ENCODE results near the gene AP2A2. TPM values are rescaled to one million over a fixed set of nuclear protein-coding genes. Genes with fewer than 3 reads are reported as not detected.

AP2A2 gene
- total RNA-seq, 2 experiments from 2014 or later: 45.9 to 46.6 TPM

DNA sequence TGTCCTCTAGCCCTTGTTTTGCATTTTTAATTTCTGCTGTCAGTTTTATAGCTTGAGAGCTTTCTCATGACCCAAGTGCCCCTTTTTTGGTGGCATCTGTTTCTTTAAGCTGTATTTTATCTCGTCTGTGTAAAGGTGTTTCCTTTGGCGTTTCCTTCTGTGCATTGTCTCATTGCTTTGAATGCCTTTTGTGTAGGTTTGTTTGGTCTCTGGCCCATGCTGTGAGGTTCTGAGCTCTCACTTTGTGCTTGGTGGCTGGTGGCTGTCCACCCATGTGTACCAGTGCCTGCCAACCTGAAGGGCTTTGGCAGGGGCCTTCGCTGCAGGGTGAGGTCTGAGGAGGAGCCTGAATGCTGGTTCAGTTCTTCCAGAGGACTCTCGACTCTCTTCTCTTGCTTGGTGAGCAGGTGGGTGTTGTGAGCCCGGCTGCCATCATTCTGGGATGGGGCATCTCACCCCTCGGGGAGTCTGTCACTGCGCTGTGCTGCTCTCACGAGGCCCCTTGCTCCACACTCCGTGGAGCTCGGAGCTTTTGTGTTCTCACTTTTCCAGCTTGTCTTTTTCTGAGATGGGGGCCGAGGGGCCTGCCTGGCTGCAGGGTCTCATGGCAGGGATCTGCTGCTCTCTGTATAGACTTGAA, 14.9 kb downstream of the AP2A2 start:
- Mint-ChIP-seq H3K4me3 (peak overlapping the region; percentile 77), H3K9me3 (no peaks in the 10 kb centered on the region), H3K27ac (peak overlapping the region; percentile 19), H3K4me1 (ENCODE audit: low read depth) (peaks cover 78% of the 10 kb centered on the region), H3K36me3 (ENCODE audit: low read depth) (peaks cover 49% of the 10 kb centered on the region), H3K27me3 (no peaks in the 10 kb centered on the region)
- intact Hi-C loops (cut with DNase I, micrococcal nuclease): no loop called here
- ChIA-PET POLR2A (interaction anchor here (1.2 kb wide), 1 partner anchor 30 kb away, joined by 3 read pairs; the partner anchor contains the start of gene CHID1), CTCF (no interaction called here)
- H3K9me3 ChIP-seq (ENCODE audit: control insufficient read depth in 1 of 2, insufficient read depth in 1 of 2, low read length in 2 of 2): no peaks in the 10 kb centered on the region
- H3K27me3 ChIP-seq (ENCODE audit: control insufficient read depth in 1 of 2, insufficient read depth in 2 of 2, low read length in 2 of 2): no peaks in the 10 kb centered on the region
- peaks cover 20% of the 10 kb centered on the region for H3K36me3 ChIP-seq (ENCODE audit: insufficient read depth, low read length)
- peaks cover 37% of the 10 kb centered on the region for H3K4me1 ChIP-seq (ENCODE audit: insufficient read depth, low read length)
- no peak overlapping the region for H3K4me3 ChIP-seq (ENCODE audit: low read length)
- no peak for TF ChIP-seq CTCF (IDR thresholded peaks at IDR 0.05)
- DNase-seq (no peak), ATAC-seq (ENCODE audit: poor library complexity) (no peak)
- H3K27ac ChIP-seq (ENCODE audit: low read depth in 1 of 2, low read length in 2 of 2): no peak overlapping the region

- no peak overlapping the region for H3K4me3 ChIP-seq (ENCODE audit: low read length)
- no peaks in the 10 kb centered on the region for H3K27me3 Mint-ChIP-seq
- H3K36me3 ChIP-seq (ENCODE audit: insufficient read depth, low read length): peaks cover 31% of the 10 kb centered on the region
- no peaks in the 10 kb centered on the region for H3K9me3 ChIP-seq (ENCODE audit: control insufficient read depth in 1 of 2, insufficient read depth in 1 of 2, low read length in 2 of 2)
- no peak overlapping the region for H3K4me3 Mint-ChIP-seq
- no peak overlapping the region for H3K27ac Mint-ChIP-seq
- intact Hi-C loops (cut with DNase I, micrococcal nuclease): no loop called here
- peaks cover 62% of the 10 kb centered on the region for H3K4me1 Mint-ChIP-seq (ENCODE audit: low read depth)
- H3K27me3 ChIP-seq (ENCODE audit: control insufficient read depth in 1 of 2, insufficient read depth in 2 of 2, low read length in 2 of 2): no peaks in the 10 kb centered on the region
- H3K9me3 Mint-ChIP-seq: no peaks in the 10 kb centered on the region
- no peak for ATAC-seq (ENCODE audit: poor library complexity)
- TF ChIP-seq CTCF (IDR thresholded peaks at IDR 0.05): no peak
- POLR2A ChIA-PET: interaction anchor here (0.6 kb wide), 1 partner anchor 9 kb away, joined by 3 read pairs; no protein-coding TSS in a partner anchor
- DNase-seq: no peak
- CTCF ChIA-PET: no interaction called here
- no peak overlapping the region for H3K27ac ChIP-seq (ENCODE audit: low read depth in 1 of 2, low read length in 2 of 2)
- H3K4me1 ChIP-seq (ENCODE audit: insufficient read depth, low read length): peaks cover 20% of the 10 kb centered on the region
- H3K36me3 Mint-ChIP-seq (ENCODE audit: low read depth): peaks cover 66% of the 10 kb centered on the region
Observed at GRCh38 chr11:942823-943222, 17.2 kb downstream of the AP2A2 start.

DNA sequence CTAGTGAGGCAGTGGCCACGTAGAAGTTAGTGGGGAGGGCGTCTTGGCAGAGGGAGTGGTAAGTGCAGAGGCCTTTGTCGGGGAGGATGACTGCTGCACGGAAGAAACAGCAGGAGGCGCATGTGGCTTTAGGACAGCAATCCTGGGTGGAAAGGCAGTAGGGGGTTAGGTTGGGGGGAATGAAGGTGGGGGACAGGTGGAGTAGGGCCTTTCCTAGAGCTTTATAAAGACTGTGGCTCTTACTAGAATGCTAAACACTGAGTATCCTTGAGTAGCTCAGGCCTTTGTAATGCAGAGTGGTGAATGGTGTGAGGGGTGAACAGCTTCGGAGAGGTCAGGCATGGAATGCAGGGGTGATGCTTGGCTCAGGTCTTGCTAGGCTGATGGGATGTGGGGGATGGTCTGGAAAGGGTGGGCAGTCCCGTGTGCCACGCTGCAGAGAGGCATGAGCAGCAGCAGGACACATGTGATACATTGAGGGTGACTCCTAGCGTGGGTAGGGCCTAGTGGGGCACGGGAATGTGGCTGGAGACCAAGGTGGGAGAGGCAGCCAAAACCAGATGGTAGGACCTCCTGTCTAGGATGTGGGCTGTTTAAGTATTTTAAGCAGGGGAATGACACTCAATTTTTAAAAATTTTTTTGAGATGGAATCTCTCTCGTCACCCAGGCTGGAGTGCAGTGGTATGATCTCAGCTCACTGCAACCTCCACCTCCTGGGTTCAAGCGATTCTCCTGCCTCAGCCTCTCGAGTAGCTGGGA, 19.2 kb downstream of the AP2A2 start:
- DNase-seq (no peak), ATAC-seq (ENCODE audit: poor library complexity) (no peak)
- no peak for TF ChIP-seq CTCF (IDR thresholded peaks at IDR 0.05)
- ChIA-PET CTCF (no interaction called here), POLR2A (interaction anchor here (1.0 kb wide), 1 partner anchor 12 kb away, joined by 3 read pairs; no protein-coding TSS in a partner anchor)
- H3K9me3 Mint-ChIP-seq: peaks cover 2% of the 10 kb centered on the region
- peaks cover 4 to 10% of the 10 kb centered on the region in 2 experiments for H3K9me3 ChIP-seq (ENCODE audit: control insufficient read depth in 1 of 2, insufficient read depth in 1 of 2, low read length in 2 of 2)
- H3K36me3 ChIP-seq (ENCODE audit: insufficient read depth, low read length): peaks cover 29% of the 10 kb centered on the region
- no peak overlapping the region for H3K4me3 Mint-ChIP-seq
- peaks cover 77% of the 10 kb centered on the region for H3K36me3 Mint-ChIP-seq (ENCODE audit: low read depth)
- H3K4me1 ChIP-seq (ENCODE audit: insufficient read depth, low read length): peaks cover 13% of the 10 kb centered on the region
- H3K27ac ChIP-seq (ENCODE audit: low read depth in 1 of 2, low read length in 2 of 2): no peak overlapping the region
- peaks cover 46% of the 10 kb centered on the region for H3K4me1 Mint-ChIP-seq (ENCODE audit: low read depth)
- H3K27ac Mint-ChIP-seq: peak overlapping the region; percentile 58
- H3K4me3 ChIP-seq (ENCODE audit: low read length): no peak overlapping the region
- H3K27me3 ChIP-seq (ENCODE audit: control insufficient read depth in 1 of 2, insufficient read depth in 2 of 2, low read length in 2 of 2): no peaks in the 10 kb centered on the region
- no peaks in the 10 kb centered on the region for H3K27me3 Mint-ChIP-seq
- intact Hi-C loops (cut with DNase I, micrococcal nuclease): no loop called here

All from CD4-positive, alpha-beta T cell (primary cell).